IMR-90 (cell line): ENCODE data around the gene ZNF550.
A peak's percentile ranks its signal among the peaks of the same experiment; 100 is the strongest.
"Not testable (repeated sequence)": the region's sequence is repeated elsewhere in the genome, so short reads cannot be mapped to it uniquely, and the experiment has no call there.

ENCODE experiments used
- BHLHE40 ChIP-seq: fragments of 150-350 bp; IDR thresholded peaks from 2 replicates; pipeline ENCODE4 v1.6.1; 2016; ENCODE audit warnings: mild to moderate bottlenecking, low read depth, low read length
- CEBPB ChIP-seq: IDR thresholded peaks from 2 replicates; pipeline ENCODE4 v1.6.1; 2012; ENCODE audit warnings: low read depth, low read length, improper control_type of control experiment
- CHD1 ChIP-seq: IDR thresholded peaks from 2 replicates; pipeline ENCODE4 v1.6.1; 2012; ENCODE audit warnings: low read depth, low read length, improper control_type of control experiment
- FOS ChIP-seq: fragments of 150-350 bp; IDR thresholded peaks from 2 replicates; pipeline ENCODE4 v1.6.1; 2016; ENCODE audit warnings: low read depth, low read length
- MAFK ChIP-seq: IDR thresholded peaks from 2 replicates; pipeline ENCODE4 v1.6.1; 2012; ENCODE audit warnings: low read depth, low read length, improper control_type of control experiment
- POLR2A ChIP-seq: IDR thresholded peaks from 2 replicates; pipeline ENCODE4 v1.6.1; 2012; ENCODE audit warnings: mild to moderate bottlenecking, low read depth, low read length
- RAD21 ChIP-seq: IDR thresholded peaks from 2 replicates; pipeline ENCODE4 v1.6.1; 2012; ENCODE audit warnings: low read length, improper control_type of control experiment
- RCOR1 ChIP-seq: IDR thresholded peaks from 2 replicates; pipeline ENCODE4 v1.6.1; 2012; ENCODE audit warnings: mild to moderate bottlenecking, low read length, improper control_type of control experiment; ENCODE audit not compliant: insufficient replicate concordance
- RFX5 ChIP-seq: IDR thresholded peaks from 2 replicates; pipeline ENCODE4 v1.8.0; 2012; ENCODE audit warnings: low read depth, mild to moderate bottlenecking, low read length, moderate library complexity
- SMC3 ChIP-seq: fragments of 150-350 bp; IDR thresholded peaks from 2 replicates; pipeline ENCODE4 v1.6.1; 2016; ENCODE audit warnings: low read depth, mild to moderate bottlenecking, antibody characterized with exemption, low read length, moderate library complexity
- TF ChIP-seq, protein P1 (sequence below): conservative IDR thresholded peaks from 2 replicates; pipeline ENCODE4 v1.5.1; 2012; ENCODE audit warnings: mild to moderate bottlenecking, low read depth, low read length, improper control_type of control experiment
- TF ChIP-seq, protein P2 (sequence below): fragments of 150-350 bp; IDR thresholded peaks from 2 replicates; pipeline ENCODE4 v1.6.1; 2017; ENCODE audit warnings: mild to moderate bottlenecking, antibody characterized with exemption, low read length, low read depth

DNA sequence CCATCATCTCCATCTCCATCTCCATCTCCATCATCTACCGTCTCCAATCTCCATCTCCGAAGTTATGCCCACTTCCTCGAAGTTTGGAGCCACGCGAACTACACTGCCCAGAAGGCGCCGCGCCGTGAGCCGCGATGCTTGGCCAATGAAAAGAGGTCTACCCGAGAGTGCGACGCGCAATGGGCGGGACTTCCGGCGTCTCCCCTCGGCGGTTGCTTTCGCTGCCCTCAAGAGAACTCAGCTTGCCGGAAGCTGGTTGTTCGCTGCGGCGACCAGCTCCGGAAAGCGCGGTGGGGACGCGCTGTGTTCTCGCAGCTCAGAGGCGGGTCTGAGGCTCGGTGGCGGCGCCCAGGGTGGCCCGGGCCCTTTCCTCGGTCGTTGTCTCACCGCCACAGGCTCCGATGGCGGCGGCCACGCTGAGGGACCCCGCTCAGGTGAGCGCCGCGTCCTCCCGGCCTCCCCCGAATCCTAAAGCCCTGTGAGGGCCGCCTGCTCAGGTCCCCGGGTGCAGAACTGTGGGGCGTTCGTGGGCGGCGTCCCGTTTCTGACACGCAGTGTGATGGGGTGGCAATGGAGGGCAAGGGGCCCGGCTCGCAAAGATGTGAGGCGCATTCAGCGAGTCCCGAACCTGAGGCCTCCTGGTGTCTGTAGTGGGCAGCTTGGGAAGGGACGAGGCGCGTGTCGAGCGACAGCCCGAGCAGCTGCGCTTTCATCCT, 59.8 kb downstream of the ZNF550 start, which contains the start of gene ZNF773:
- TF ChIP-seq, protein P1, sequence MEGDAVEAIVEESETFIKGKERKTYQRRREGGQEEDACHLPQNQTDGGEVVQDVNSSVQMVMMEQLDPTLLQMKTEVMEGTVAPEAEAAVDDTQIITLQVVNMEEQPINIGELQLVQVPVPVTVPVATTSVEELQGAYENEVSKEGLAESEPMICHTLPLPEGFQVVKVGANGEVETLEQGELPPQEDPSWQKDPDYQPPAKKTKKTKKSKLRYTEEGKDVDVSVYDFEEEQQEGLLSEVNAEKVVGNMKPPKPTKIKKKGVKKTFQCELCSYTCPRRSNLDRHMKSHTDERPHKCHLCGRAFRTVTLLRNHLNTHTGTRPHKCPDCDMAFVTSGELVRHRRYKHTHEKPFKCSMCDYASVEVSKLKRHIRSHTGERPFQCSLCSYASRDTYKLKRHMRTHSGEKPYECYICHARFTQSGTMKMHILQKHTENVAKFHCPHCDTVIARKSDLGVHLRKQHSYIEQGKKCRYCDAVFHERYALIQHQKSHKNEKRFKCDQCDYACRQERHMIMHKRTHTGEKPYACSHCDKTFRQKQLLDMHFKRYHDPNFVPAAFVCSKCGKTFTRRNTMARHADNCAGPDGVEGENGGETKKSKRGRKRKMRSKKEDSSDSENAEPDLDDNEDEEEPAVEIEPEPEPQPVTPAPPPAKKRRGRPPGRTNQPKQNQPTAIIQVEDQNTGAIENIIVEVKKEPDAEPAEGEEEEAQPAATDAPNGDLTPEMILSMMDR: not testable (repeated sequence)
- not testable (repeated sequence) for TF ChIP-seq CHD1, FOS, RAD21, BHLHE40, MAFK, SMC3, RFX5, CEBPB, RCOR1
- TF ChIP-seq, protein P2, sequence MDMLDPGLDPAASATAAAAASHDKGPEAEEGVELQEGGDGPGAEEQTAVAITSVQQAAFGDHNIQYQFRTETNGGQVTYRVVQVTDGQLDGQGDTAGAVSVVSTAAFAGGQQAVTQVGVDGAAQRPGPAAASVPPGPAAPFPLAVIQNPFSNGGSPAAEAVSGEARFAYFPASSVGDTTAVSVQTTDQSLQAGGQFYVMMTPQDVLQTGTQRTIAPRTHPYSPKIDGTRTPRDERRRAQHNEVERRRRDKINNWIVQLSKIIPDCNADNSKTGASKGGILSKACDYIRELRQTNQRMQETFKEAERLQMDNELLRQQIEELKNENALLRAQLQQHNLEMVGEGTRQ: not testable (repeated sequence)
- peak; percentile 87 for TF ChIP-seq POLR2A
